Measurements from ENCODE around the gene APOL1. TPM values are rescaled to one million over a fixed set of nuclear protein-coding genes. Genes with fewer than 3 reads are reported as not detected.
"Not testable (repeated sequence)": the region's sequence is repeated elsewhere in the genome, so short reads cannot be mapped to it uniquely, and the experiment has no call there.

The APOL1 gene
- total and polyA plus RNA-seq, 2 of the 13 experiments (the other 11 are each of a cell fraction or from before 2014, with no cell fraction given) = 20.3 to 75.0 TPM

DNA sequence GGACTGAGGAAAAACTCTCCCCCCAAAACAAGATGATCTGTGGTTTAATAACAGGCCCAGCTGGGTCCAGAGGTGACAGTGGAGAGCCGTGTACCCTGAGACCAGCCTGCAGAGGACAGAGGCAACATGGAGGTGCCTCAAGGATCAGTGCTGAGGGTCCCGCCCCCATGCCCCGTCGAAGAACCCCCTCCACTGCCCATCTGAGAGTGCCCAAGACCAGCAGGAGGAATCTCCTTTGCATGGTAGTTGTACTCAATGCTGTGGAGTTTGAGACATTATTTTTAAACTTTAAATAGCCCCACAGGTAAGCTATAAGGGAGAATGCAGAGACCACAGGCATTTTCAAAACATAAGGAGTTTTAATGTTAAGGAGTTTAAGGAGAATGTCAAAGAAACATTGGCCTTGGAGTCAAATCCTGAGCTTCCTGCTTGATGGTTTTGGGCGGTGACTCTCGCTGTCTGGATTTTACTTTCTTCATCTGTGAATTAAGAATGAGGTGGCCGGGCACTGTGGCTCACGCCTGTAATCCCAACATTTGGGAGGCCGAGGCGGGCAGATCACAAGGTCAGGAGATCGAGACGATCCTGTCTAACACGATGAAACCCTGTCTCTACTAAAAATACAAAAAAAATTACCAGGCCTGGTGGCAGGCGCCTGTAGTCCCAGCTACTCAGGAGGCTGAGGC lies 6.8 kb downstream of the APOL1 start:
- BruUV-seq (replicated peaks) = no TSS peak
- no peak overlapping the region for H3K4me3 ChIP-seq (replicated peaks in 1 of 3; ENCODE audit: insufficient read depth in 1 of 3, low read depth in 2 of 3, low read length in 3 of 3)
- no peak for ATAC-seq
- H3K27me3 ChIP-seq (ENCODE audit: control insufficient read depth in 1 of 2, insufficient read depth in 2 of 2, low read length in 2 of 2) = no peaks in the 10 kb centered on the region
- H4K20me1 ChIP-seq (ENCODE audit: insufficient read depth, low read length) = no peaks in the 10 kb centered on the region
- POLR2A ChIA-PET = interaction anchor here (0.5 kb wide), 1 partner anchor 62 kb away, joined by 3 read pairs; no protein-coding TSS in a partner anchor
- no peaks in the 10 kb centered on the region for H3K9me3 ChIP-seq (ENCODE audit: low read length)
- no peak overlapping the region for H3K27ac ChIP-seq (ENCODE audit: extremely low read length, insufficient read depth, low read length)
- intact Hi-C loops (cut with micrococcal nuclease; ENCODE audit: unreplicated experiment) (no loop called here), in situ Hi-C loops (cut with HindIII; ENCODE audit: extremely low pct_ligation_motif_present, low pct_unique_long_range_greater_than_20kb) (no loop called here)
- peaks cover 13% of the 10 kb centered on the region for H3K79me2 ChIP-seq (ENCODE audit: insufficient read depth, low read length)
- TF ChIP-seq, protein P1, sequence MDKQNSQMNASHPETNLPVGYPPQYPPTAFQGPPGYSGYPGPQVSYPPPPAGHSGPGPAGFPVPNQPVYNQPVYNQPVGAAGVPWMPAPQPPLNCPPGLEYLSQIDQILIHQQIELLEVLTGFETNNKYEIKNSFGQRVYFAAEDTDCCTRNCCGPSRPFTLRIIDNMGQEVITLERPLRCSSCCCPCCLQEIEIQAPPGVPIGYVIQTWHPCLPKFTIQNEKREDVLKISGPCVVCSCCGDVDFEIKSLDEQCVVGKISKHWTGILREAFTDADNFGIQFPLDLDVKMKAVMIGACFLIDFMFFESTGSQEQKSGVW (CRISPR knock-in tag; IDR thresholded peaks at IDR 0.05; ENCODE audit: borderline replicate concordance) = no peak
- TF ChIP-seq ZNF558 (CRISPR knock-in tag; IDR thresholded peaks at IDR 0.05; ENCODE audit: borderline replicate concordance) = no peak
- no peak for TF ChIP-seq KDM5B (CRISPR knock-in tag; IDR thresholded peaks at IDR 0.05; ENCODE audit: borderline replicate concordance)
- TF ChIP-seq ZNF879 (CRISPR knock-in tag; IDR thresholded peaks at IDR 0.05) = no peak
- TF ChIP-seq DMAP1 (CRISPR knock-in tag; IDR thresholded peaks at IDR 0.05) = no peak
- no peak for TF ChIP-seq ZNF567 (CRISPR knock-in tag; IDR thresholded peaks at IDR 0.05; ENCODE audit: borderline replicate concordance)
- TF ChIP-seq AGO1 (IDR thresholded peaks at IDR 0.05; ENCODE audit: low read depth, low read length, poor library complexity, severe bottlenecking) = no peak
- peaks cover 9 to 59% of the 10 kb centered on the region in 2 experiments for H3K36me3 ChIP-seq (replicated peaks in 1 of 2; ENCODE audit: control insufficient read depth in 1 of 2, insufficient read depth in 2 of 2, low read length in 2 of 2)
- H3K4me2 ChIP-seq (ENCODE audit: low read depth, low read length) = no peak overlapping the region
- no peak overlapping the region for H2AFZ ChIP-seq (ENCODE audit: low read length)
- no peak for FAIRE-seq
- WGBS (ENCODE audit: low lambda C conversion rate) = 93% methylated on average over 12 of the region's 14 CpGs
- CTCF ChIA-PET (ENCODE audit: low intra/inter-chr PET ratio, low total read pairs) = no interaction called here
- DNase-seq (ENCODE audit: low spot score) = no peak
- H3K9ac ChIP-seq (ENCODE audit: insufficient read depth, low read depth, low read length) = no peak overlapping the region
- peaks cover 85% of the 10 kb centered on the region for H3K4me1 ChIP-seq (ENCODE audit: insufficient read depth, low read length)

DNA sequence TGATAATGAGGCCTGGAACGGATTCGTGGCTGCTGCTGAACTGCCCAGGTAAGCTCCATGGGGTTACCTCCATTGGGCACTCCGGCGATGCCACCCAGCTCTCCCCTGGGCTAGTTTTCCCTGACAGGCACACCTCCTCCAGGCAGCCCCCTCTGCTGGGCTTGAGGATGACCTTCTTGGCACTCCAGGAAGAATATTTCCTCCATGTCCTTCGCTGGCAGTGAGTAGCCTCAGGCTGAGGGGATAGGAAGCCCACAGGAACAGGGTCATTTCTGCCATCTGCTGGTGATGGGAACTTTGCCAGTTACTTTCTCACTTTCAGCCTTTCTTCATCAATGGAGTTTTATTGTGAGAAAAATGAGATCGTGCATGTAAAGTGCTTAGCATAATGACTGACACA lies 8.7 kb downstream of the APOL1 start:
- H3K79me2 ChIP-seq (ENCODE audit: insufficient read depth, low read length); intact Hi-C loops (cut with micrococcal nuclease; ENCODE audit: unreplicated experiment); H3K4me3 ChIP-seq (replicated peaks in 1 of 3; ENCODE audit: insufficient read depth in 1 of 3, low read depth in 2 of 3, low read length in 3 of 3); BruUV-seq (replicated peaks); H4K20me1 ChIP-seq (ENCODE audit: insufficient read depth, low read length); H3K4me2 ChIP-seq (ENCODE audit: low read depth, low read length); CTCF ChIA-PET (ENCODE audit: low intra/inter-chr PET ratio, low total read pairs); H3K27me3 ChIP-seq (ENCODE audit: control insufficient read depth in 1 of 2, insufficient read depth in 2 of 2, low read length in 2 of 2); H3K9me3 ChIP-seq (ENCODE audit: low read length); ATAC-seq; H3K9ac ChIP-seq (ENCODE audit: insufficient read depth, low read depth, low read length); in situ Hi-C loops (cut with HindIII; ENCODE audit: extremely low pct_ligation_motif_present, low pct_unique_long_range_greater_than_20kb); H3K27ac ChIP-seq (ENCODE audit: extremely low read length, insufficient read depth, low read length); DNase-seq (ENCODE audit: low spot score); H2AFZ ChIP-seq (ENCODE audit: low read length): not testable (repeated sequence)
- FAIRE-seq = peak; percentile 92
- peaks cover 16 to 62% of the 10 kb centered on the region in 2 experiments for H3K36me3 ChIP-seq (replicated peaks in 1 of 2; ENCODE audit: control insufficient read depth in 1 of 2, insufficient read depth in 2 of 2, low read length in 2 of 2)
- POLR2A ChIA-PET = interaction anchor here (0.9 kb wide), 1 partner anchor 9 kb away, joined by 3 read pairs; the partner anchor contains the start of gene APOL1
- H3K4me1 ChIP-seq (ENCODE audit: insufficient read depth, low read length) = peaks cover 81% of the 10 kb centered on the region
- 100% methylated on average over 3 of the region's 6 CpGs for WGBS (ENCODE audit: low lambda C conversion rate)

DNA sequence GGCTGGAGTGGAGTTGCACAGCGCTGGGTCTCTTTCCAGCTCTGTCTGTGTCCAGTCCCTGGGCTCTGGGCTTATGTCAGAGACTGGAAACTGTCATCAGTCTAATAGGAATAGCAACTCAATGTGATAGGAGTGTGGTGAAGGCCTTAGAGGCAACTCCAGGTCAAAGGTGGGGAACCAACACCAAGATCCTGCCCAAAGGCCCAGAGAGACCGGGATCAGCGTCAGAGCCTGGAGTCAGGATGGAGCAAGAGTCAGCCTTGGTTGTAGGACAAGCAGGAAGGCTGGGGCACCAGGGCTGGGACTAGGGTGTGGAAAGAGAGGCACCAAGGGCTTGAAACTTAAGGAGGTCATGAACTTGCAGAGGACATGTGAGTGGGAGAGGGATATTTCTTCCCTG lies 9.4 kb downstream of the APOL1 start:
- in situ Hi-C loops (cut with HindIII; ENCODE audit: extremely low pct_ligation_motif_present, low pct_unique_long_range_greater_than_20kb); ATAC-seq; H3K4me3 ChIP-seq (replicated peaks in 1 of 3; ENCODE audit: insufficient read depth in 1 of 3, low read depth in 2 of 3, low read length in 3 of 3); H3K9ac ChIP-seq (ENCODE audit: insufficient read depth, low read depth, low read length); FAIRE-seq; H3K27me3 ChIP-seq (ENCODE audit: control insufficient read depth in 1 of 2, insufficient read depth in 2 of 2, low read length in 2 of 2); DNase-seq (ENCODE audit: low spot score); intact Hi-C loops (cut with micrococcal nuclease; ENCODE audit: unreplicated experiment); H3K4me2 ChIP-seq (ENCODE audit: low read depth, low read length); H2AFZ ChIP-seq (ENCODE audit: low read length); POLR2A ChIA-PET; H4K20me1 ChIP-seq (ENCODE audit: insufficient read depth, low read length); H3K9me3 ChIP-seq (ENCODE audit: low read length); H3K79me2 ChIP-seq (ENCODE audit: insufficient read depth, low read length); BruUV-seq (replicated peaks); CTCF ChIA-PET (ENCODE audit: low intra/inter-chr PET ratio, low total read pairs): not testable (repeated sequence)
- H3K27ac ChIP-seq (ENCODE audit: extremely low read length, insufficient read depth, low read length) = peak overlapping the region; percentile 77
- 94% methylated on average over 3 of the region's 3 CpGs for WGBS (ENCODE audit: low lambda C conversion rate)
- H3K4me1 ChIP-seq (ENCODE audit: insufficient read depth, low read length) = peaks cover 75% of the 10 kb centered on the region
- peaks cover 14 to 56% of the 10 kb centered on the region in 2 experiments for H3K36me3 ChIP-seq (replicated peaks in 1 of 2; ENCODE audit: control insufficient read depth in 1 of 2, insufficient read depth in 2 of 2, low read length in 2 of 2)
